HCT116 (cell line): ENCODE measurements around the gene GRIN3A. TPM values are rescaled to one million over a fixed set of nuclear protein-coding genes. Genes with fewer than 3 reads are reported as not detected.

ENCODE experiments used
- ATAC-seq: fragments of 200-7000 bp; cut with Tn5 transposase; 2 replicates; pipeline ENCODE4 v1.9.1; 2020; ENCODE audit warnings: mild to moderate bottlenecking, moderate library complexity
- BruUV-seq: library from RNA; stranded (reverse); fragments of 400-500 nt; replicated peaks from 2 replicates; lab custom pipeline; 2021; lab: Mats Ljungman, UMichigan
- CTCF ChIA-PET: fragments of 300-600 bp; sonication (Branson Sonifier 250); formaldehyde crosslinking; loops from one replicate; lab custom pipeline; 2021; ENCODE audit warnings: antibody characterized with exemption; lab: Charles Lee
- POLR2A ChIA-PET: fragments of 300-600, 350-600 bp; sonication (Branson Sonifier 250); formaldehyde crosslinking; loops from one replicate; lab custom pipeline; 2021; ENCODE audit warnings: antibody characterized with exemption; lab: Charles Lee
- RAD21 ChIA-PET, 2 experiments: fragments of 300-600 bp; sonication (Branson Sonifier 250); formaldehyde crosslinking; loops; one replicate each; lab custom pipeline; 2023; ENCODE audit warnings: low total read pairs in 2 of 2; ENCODE audit not compliant: uncharacterized antibody in 2 of 2, unreplicated experiment in 2 of 2, low non-redundant PET in 1 of 2; lab: Charles Lee
- DNase-seq: peaks from one replicate; pipeline ENCODE4 v3.0.0-alpha.2; 2010; ENCODE audit warnings: low read depth, low spot score
- H2AFZ ChIP-seq: fragments of 200-600 bp; shearing (Covaris generic), sonication (generic); 2 replicates; pipeline ENCODE4 v1.6.1; 2017; ENCODE audit warnings: low read depth, mixed run types, mixed read lengths, antibody characterized with exemption, low read length; ENCODE audit not compliant: poor library complexity, severe bottlenecking
- H3K27ac ChIP-seq: 2 replicates; pipeline ENCODE4 v1.5.1; 2012; ENCODE audit warnings: low read depth, low read length
- H3K27me3 ChIP-seq: fragments of 200-600 bp; sonication (generic); 2 replicates; pipeline ENCODE4 v1.6.1; 2016; ENCODE audit warnings: mixed run types, low read length, mixed read lengths; ENCODE audit not compliant: insufficient read depth
- H3K36me3 ChIP-seq, 2 experiments: fragments of 200-500 bp in 1 of 2; fragments of 200-600 bp in 1 of 2; sonication (Bioruptor generic) in 1 of 2; sonication (generic) in 1 of 2; 2 replicates each; pipeline versions ENCODE4 v1.5.1 to v1.6.1; 2014 to 2016; ENCODE audit warnings: low read length in 2 of 2, inconsistent platforms in 1 of 2, mixed read lengths in 1 of 2, mixed run types in 1 of 2; ENCODE audit not compliant: insufficient read depth in 2 of 2, control insufficient read depth in 1 of 2
- H3K4me1 ChIP-seq, 2 experiments: fragments of 200-600 bp in 1 of 2; sonication (generic) in 1 of 2; 2 replicates each; pipeline versions ENCODE4 v1.5.1 to v1.6.1; 2012 to 2017; ENCODE audit warnings: low read length in 2 of 2, inconsistent platforms in 1 of 2, mild to moderate bottlenecking in 1 of 2, mixed read lengths in 1 of 2, mixed run types in 1 of 2, moderate library complexity in 1 of 2; ENCODE audit not compliant: insufficient read depth in 2 of 2, control insufficient read depth in 1 of 2
- H3K4me2 ChIP-seq: fragments of 200-600 bp; sonication (generic); 2 replicates; pipeline ENCODE4 v1.6.1; 2017; ENCODE audit warnings: mixed run types, low read length, mixed read lengths
- H3K4me3 ChIP-seq, 2 experiments: fragments of 200-600 bp in 1 of 2; sonication (generic) in 1 of 2; replicated peaks in 1 of 2; 2 replicates each; pipeline ENCODE4 v1.5.1; 2011 to 2016; ENCODE audit warnings: low read length in 2 of 2, control low read depth in 1 of 2, low read depth in 1 of 2, mild to moderate bottlenecking in 1 of 2, mixed read lengths in 1 of 2, mixed run types in 1 of 2
- H3K79me2 ChIP-seq: fragments of 200-600 bp; sonication (generic); 2 replicates; pipeline ENCODE4 v1.6.1; 2017; ENCODE audit warnings: mild to moderate bottlenecking, mixed run types, low read length, moderate library complexity, mixed read lengths; ENCODE audit not compliant: insufficient read depth
- H3K9ac ChIP-seq: fragments of 200-600 bp; sonication (generic); 2 replicates; pipeline ENCODE4 v1.6.1; 2016; ENCODE audit warnings: low read length, mixed read lengths
- H3K9me2 ChIP-seq: fragments of 200-600 bp; sonication (generic), shearing (Covaris generic); 2 replicates; pipeline ENCODE4 v1.6.1; 2017; ENCODE audit warnings: mixed run types, mild to moderate bottlenecking, moderate library complexity; ENCODE audit not compliant: insufficient read depth
- H3K9me3 ChIP-seq, 2 experiments: fragments of 200-500 bp in 1 of 2; fragments of 200-600 bp in 1 of 2; sonication (Bioruptor generic) in 1 of 2; sonication (generic) in 1 of 2; 2 replicates each; pipeline ENCODE4 v1.6.1; 2014 to 2017; ENCODE audit warnings: low read length in 2 of 2, mixed read lengths in 2 of 2, inconsistent platforms in 1 of 2, low read depth in 1 of 2, mild to moderate bottlenecking in 1 of 2, mixed run types in 1 of 2, moderate library complexity in 1 of 2; ENCODE audit not compliant: control insufficient read depth in 1 of 2, insufficient read depth in 1 of 2
- H4K20me1 ChIP-seq: fragments of 200-600 bp; sonication (generic), shearing (Covaris generic); 2 replicates; pipeline ENCODE4 v1.6.1; 2017; ENCODE audit warnings: mixed run types, mild to moderate bottlenecking, moderate library complexity; ENCODE audit not compliant: insufficient read depth
- CBX3 ChIP-seq: IDR thresholded peaks from 2 replicates; pipeline ENCODE4 v1.6.1; 2012; ENCODE audit warnings: low read depth
- ELF1 ChIP-seq: IDR thresholded peaks from 2 replicates; pipeline ENCODE4 v1.6.1; 2012; ENCODE audit warnings: low read depth, borderline replicate concordance
- FOSL1 ChIP-seq: IDR thresholded peaks from 2 replicates; pipeline ENCODE4 v1.6.1; 2012; ENCODE audit warnings: low read depth
- JUND ChIP-seq: IDR thresholded peaks from 2 replicates; pipeline ENCODE4 v1.6.1; 2012
- POLR2A ChIP-seq: IDR thresholded peaks from 2 replicates; pipeline ENCODE4 v1.7.0; 2011; ENCODE audit warnings: borderline replicate concordance; ENCODE audit not compliant: insufficient read depth, insufficient read length; ENCODE audit errors: extremely low read depth
- POLR2AphosphoS5 ChIP-seq: IDR thresholded peaks from 2 replicates; pipeline ENCODE4 v1.6.1; 2011; ENCODE audit warnings: mild to moderate bottlenecking, low read depth, low read length, moderate library complexity
- RAD21 ChIP-seq: IDR thresholded peaks from 2 replicates; pipeline ENCODE4 v1.6.1; 2012; ENCODE audit warnings: low read depth, mild to moderate bottlenecking
- SIN3A ChIP-seq: IDR thresholded peaks from 2 replicates; pipeline ENCODE4 v1.6.1; 2012; ENCODE audit warnings: low read depth
- SRF ChIP-seq: IDR thresholded peaks from 2 replicates; pipeline ENCODE4 v1.6.1; 2012; ENCODE audit warnings: low read depth
- TCF7L2 ChIP-seq: IDR thresholded peaks from 2 replicates; pipeline ENCODE4 v1.7.0; 2011; ENCODE audit warnings: borderline replicate concordance, inconsistent platforms; ENCODE audit not compliant: insufficient read depth, insufficient read length; ENCODE audit errors: extremely low read depth
- YY1 ChIP-seq: IDR thresholded peaks from 2 replicates; pipeline ENCODE4 v1.6.1; 2011; ENCODE audit warnings: low read length, low read depth, moderate library complexity, mild to moderate bottlenecking; ENCODE audit not compliant: insufficient replicate concordance; ENCODE audit errors: extremely low read depth
- ZFX ChIP-seq: fragments of 450-650 bp; IDR thresholded peaks from 2 replicates; pipeline ENCODE4 v1.6.1; 2017
- intact Hi-C: fragments of 100-400 bp; cut with micrococcal nuclease; formaldehyde crosslinking; loops from 2 replicates; pipeline ENCODE4 v1.10.0; 2022
- total RNA-seq: library from RNA; stranded (reverse); gene quantifications from one replicate; pipeline ENCODE4 v1.2.1, GENCODE V29; 2021; ENCODE audit not compliant: unreplicated experiment
- TF ChIP-seq, protein P1 (sequence below): IDR thresholded peaks from 2 replicates; pipeline ENCODE4 v1.6.1; 2011; ENCODE audit warnings: mild to moderate bottlenecking, low read length, moderate library complexity; ENCODE audit not compliant: insufficient replicate concordance; ENCODE audit errors: extremely low read depth

Gene GRIN3A
- total RNA-seq, 1 experiment from 2014 or later: not detected

DNA sequence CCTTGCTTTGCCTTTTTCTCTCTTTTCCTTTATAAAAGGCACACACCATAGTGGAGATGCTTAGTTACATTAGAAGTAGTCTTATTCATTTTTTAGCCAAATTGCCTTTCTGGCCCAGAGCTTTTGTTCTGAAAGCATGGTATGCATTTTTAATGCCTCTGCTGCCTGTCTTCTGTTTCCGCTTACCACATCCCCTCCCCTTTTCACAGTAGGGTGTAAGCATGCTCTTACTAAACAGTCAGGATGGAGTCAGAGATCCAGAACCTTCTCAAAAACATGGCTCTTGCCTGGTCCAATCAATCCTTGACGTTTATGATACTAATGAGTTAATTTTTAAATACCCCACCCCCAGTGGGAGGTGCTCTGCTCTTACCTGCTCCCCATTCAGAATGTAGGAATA, 166.1 kb downstream of the GRIN3A start:
- CTCF ChIA-PET: interaction anchor here (1.1 kb wide), 1 partner anchor 113 kb away, joined by 3 read pairs; no protein-coding TSS in a partner anchor
- no TSS peak for BruUV-seq
- Histone ChIP-seq H3K4me3 (no peak overlapping the region), H2AFZ (no peak overlapping the region), H3K36me3 (no peaks in the 10 kb centered on the region; a peak in 2 of 4 replicates), H3K79me2 (no peaks in the 10 kb centered on the region), H3K4me1 (no peaks in the 10 kb centered on the region), H3K9me2 (no peaks in the 10 kb centered on the region), H3K9me3 (no peaks in the 10 kb centered on the region)
- intact Hi-C loops: no loop called here
- no peak for TF ChIP-seq POLR2A
- TF ChIP-seq JUND: no peak
- TF ChIP-seq CBX3: no peak
- TF ChIP-seq YY1: no peak
- TF ChIP-seq TCF7L2: no peak
- TF ChIP-seq, protein P1, sequence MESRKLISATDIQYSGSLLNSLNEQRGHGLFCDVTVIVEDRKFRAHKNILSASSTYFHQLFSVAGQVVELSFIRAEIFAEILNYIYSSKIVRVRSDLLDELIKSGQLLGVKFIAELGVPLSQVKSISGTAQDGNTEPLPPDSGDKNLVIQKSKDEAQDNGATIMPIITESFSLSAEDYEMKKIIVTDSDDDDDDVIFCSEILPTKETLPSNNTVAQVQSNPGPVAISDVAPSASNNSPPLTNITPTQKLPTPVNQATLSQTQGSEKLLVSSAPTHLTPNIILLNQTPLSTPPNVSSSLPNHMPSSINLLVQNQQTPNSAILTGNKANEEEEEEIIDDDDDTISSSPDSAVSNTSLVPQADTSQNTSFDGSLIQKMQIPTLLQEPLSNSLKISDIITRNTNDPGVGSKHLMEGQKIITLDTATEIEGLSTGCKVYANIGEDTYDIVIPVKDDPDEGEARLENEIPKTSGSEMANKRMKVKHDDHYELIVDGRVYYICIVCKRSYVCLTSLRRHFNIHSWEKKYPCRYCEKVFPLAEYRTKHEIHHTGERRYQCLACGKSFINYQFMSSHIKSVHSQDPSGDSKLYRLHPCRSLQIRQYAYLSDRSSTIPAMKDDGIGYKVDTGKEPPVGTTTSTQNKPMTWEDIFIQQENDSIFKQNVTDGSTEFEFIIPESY: no peak
- TF ChIP-seq FOSL1: no peak
- TF ChIP-seq SRF: no peak
- TF ChIP-seq RAD21: no peak
- TF ChIP-seq SIN3A: no peak
- no peak for TF ChIP-seq ZFX
- no peak for TF ChIP-seq POLR2AphosphoS5
- no peak for TF ChIP-seq ELF1
- TF ChIP-seq, all 23 proteins: peak for 0
- Histone ChIP-seq H3K27me3 (no peaks in the 10 kb centered on the region), H3K4me2 (no peak overlapping the region), H3K9ac (no peak overlapping the region), H4K20me1 (no peaks in the 10 kb centered on the region), H3K27ac (no peak overlapping the region)
- ATAC-seq: no peak
- ChIA-PET RAD21 (no interaction called here), POLR2A (no interaction called here)
- DNase-seq: no peak
